ENCODE data around the gene SLC35A5.
"Not testable (repeated sequence)": the region's sequence is repeated elsewhere in the genome, so short reads cannot be mapped to it uniquely, and the experiment has no call there.

SLC35A5 gene, protein sequence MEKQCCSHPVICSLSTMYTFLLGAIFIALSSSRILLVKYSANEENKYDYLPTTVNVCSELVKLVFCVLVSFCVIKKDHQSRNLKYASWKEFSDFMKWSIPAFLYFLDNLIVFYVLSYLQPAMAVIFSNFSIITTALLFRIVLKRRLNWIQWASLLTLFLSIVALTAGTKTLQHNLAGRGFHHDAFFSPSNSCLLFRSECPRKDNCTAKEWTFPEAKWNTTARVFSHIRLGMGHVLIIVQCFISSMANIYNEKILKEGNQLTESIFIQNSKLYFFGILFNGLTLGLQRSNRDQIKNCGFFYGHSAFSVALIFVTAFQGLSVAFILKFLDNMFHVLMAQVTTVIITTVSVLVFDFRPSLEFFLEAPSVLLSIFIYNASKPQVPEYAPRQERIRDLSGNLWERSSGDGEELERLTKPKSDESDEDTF

DNA sequence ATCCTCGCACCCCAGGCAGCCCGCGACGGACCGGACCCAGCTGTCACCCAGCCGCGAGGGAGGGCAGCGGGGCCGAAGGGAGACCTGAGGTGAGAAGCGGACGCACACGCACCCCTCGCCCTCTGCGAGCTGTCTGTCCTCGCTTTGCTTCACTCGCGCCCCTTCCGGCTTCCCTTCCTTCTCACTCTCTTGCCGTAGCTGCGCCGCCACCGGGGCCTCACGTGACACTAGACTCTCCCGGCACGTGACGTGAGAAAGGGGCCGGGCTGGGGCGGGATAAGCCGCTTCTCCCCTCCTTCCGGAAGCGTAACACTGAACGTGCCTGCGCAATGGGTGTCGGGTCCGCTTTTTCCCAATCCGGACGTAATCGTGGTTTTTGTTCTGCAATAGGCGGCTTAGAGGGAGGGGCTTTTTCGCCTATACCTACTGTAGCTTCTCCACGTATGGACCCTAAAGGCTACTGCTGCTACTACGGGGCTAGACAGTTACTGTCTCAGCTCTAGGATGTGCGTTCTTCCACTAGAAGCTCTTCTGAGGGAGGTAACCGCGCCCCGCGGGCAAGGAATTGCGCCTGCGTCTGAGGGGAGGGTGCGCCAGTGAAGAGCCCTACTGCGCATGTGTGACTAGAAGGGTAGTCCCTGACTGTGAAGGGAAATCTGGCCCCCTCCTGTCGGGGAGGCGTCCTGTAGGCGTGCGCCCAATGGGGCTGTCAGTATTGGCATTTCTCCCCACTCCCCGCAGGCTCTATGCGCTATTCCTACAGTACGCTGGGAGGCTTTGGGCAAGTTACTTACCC is at the start of gene SLC35A5, which contains the start of gene ATG3:
Gene SLC35A5, plus strand, starts transcription at position 312 of the 796 bp plus-strand sequence. CDS start 1,359 bp downstream, outside the sequence.
Gene ATG3, minus strand, starts transcription at position 229 of the 796 bp plus-strand sequence. CDS start 434 bp downstream, outside the sequence.
- DNase-seq (ENCODE audit: low read depth), result peak; percentile 99

DNA sequence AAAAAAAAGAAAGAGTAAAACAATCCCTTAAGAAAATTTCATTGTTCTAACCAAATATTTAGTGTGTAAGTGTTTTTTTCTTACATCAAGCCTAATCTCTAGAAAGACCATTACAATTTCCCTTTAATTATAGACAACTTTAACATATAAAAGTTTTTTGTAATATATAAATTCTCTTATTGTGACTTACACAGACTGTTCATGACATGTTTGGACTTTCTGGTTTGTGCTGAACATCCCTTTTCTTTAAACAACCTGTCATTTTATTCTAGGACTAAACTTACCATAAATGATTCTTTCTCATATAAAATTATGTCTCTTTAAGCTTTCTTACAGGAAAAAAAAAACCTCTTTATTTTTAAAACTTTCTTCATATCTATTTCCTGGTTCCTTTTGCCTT is 49.5 kb upstream of the SLC35A5 start:
- peak; percentile 14 for DNase-seq (ENCODE audit: low read depth)

DNA sequence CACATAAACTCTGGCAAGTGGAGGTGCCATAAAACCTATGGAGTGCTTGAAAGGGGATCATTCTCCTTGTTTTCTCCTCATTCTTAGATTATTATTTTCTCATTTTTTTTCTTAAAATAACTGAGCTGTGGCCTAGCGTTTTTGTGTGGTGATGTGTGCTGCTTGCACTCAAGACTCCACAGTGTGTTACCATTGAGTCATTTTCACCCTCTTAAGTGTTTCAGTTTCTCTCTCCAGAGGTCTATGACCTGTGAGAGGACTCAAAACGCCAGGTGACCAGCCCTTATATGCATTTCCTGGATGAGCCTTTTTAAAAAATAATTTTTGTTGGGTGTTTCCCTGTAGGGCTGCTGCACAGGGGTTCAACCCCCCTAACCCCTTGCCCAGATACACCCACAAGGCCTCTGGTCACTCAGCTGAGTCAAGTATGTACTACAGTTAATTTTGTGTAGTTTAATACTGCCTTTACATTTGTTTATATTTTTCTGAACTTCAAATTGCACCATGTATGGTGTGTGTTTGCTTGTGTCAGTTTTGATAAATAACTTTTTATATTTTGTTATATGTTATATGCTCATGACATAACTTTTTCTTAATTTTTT is 47.2 kb upstream of the SLC35A5 start:
- no peak for DNase-seq (ENCODE audit: low read depth)

- DNase-seq (ENCODE audit: low read depth), result not testable (repeated sequence)
Observed at GRCh38 chr3:112518970-112519369, 42.9 kb upstream of the SLC35A5 start.

- DNase-seq (ENCODE audit: low read depth), result peak; percentile 80
Observed at GRCh38 chr3:112519424-112520001, 42.3 kb upstream of the SLC35A5 start.

GRCh38 chr3:112524127-112524526 is 37.7 kb upstream of the SLC35A5 start:
- DNase-seq (ENCODE audit: low read depth), result not testable (repeated sequence)

- DNase-seq (ENCODE audit: low read depth), result no peak
Observed at GRCh38 chr3:112530573-112530972, 31.3 kb upstream of the SLC35A5 start.

- DNase-seq (ENCODE audit: low read depth), result peak; percentile 64
Observed at GRCh38 chr3:112531358-112531781, 30.5 kb upstream of the SLC35A5 start.

- DNase-seq (ENCODE audit: low read depth), result no peak
Observed at GRCh38 chr3:112539825-112540650, 21.8 kb upstream of the SLC35A5 start.

- peak; percentile 63 for DNase-seq (ENCODE audit: low read depth)
Observed at GRCh38 chr3:112546216-112546759, 15.6 kb upstream of the SLC35A5 start.

DNA sequence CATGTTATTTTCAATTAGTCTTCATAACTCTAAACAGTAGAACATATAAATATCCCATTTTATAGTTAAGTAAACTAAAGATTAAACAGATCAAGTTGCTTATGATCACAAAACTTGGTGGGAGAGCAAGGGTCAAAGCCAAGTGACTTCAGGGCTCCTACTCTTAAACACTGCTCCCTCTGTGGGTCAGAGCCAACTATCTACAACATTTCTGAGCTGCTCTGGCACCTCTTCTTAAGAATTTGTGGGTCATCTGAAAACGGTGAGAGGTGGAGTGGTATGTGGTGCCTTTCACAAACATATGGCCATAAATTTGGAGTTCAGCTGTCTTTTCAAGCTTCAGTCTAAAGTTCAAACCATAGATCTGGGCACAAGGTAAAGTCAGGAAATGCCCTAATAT is 11.0 kb upstream of the SLC35A5 start:
- no peak for DNase-seq (ENCODE audit: low read depth)

DNA sequence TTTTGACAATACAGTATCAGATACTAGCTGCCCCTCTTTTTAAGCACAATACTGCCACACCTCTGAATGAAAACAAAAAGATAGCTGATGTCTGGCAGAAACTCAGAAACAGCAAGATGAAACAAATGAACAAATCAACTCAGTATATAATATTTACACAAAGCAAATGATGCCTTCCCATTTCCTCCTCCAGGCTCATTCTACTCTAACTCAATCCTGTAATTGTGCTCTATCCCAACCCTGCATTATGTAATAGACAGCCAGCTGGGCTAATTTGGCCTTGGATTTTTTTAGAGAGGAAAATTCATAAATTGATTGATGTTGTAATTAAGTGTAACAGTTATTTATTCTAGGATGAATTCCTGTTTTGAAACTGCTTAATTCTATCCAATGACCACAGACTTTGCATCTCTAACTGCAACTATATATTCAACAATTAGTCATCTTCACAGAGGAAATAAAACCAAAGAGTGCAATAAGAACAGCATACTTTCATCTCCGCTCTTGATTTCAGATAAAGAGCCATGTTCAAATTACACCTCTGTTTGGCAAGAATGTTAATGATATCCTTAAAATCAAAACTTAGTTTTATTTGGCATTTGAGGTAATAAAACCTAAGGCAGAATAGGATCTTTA is 6.2 kb upstream of the SLC35A5 start:
- DNase-seq (ENCODE audit: low read depth), result peak; percentile 26

GRCh38 chr3:112557976-112558375 is 3.9 kb upstream of the SLC35A5 start:
- no peak for DNase-seq (ENCODE audit: low read depth)

GRCh38 chr3:112560307-112560706 is 1.5 kb upstream of the SLC35A5 start:
- no peak for DNase-seq (ENCODE audit: low read depth)

- peak; percentile 90 for DNase-seq (ENCODE audit: low read depth)
Observed at GRCh38 chr3:112560721-112561483, 943 bp upstream of the SLC35A5 start.

DNA sequence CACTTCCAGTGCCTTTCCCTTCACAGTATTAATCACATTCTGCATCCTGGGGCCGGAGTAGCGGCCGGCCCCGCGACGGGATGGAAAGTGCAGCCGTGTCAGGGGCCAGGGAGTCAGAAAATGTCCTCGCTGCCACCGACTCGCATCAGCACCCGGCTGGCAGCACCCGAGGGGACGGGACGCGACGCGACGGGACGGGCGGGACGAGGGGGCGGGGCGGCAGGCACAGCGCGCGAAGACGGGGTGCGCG is 436 bp upstream of the SLC35A5 start:
- DNase-seq (ENCODE audit: low read depth), result no peak

DNA sequence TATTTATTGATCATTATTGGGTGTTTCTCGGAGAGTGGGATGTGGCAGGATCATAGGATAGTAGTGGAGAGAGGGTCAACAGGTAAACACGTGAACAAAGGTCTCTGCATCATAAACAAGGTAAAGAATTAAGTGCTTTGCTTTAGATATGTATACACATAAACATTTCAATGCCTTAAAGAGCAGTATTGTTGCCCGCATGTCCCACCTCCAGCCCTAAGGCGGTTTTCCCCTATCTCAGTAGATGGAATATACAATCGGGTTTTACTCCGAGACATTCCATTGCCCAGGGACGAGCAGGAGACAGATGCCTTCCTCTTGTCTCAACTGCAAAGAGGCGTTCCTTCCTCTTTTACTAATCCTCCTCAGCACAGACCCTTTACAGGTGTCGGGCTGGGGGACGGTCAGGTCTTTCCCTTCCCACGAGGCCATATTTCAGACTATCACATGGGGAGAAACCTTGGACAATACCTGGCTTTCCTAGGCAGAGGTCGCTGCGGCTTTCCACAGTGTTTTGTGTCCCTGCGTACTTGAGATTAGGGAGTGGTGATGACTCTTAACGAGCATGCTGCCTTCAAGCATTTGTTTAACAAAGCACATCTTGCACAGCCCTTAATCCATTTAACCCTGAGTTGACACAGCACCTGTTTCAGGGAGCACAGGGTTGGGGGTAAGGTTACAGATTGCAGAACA is 2.5 kb downstream of the SLC35A5 start:
- DNase-seq (ENCODE audit: low read depth), result not testable (repeated sequence)

DNA sequence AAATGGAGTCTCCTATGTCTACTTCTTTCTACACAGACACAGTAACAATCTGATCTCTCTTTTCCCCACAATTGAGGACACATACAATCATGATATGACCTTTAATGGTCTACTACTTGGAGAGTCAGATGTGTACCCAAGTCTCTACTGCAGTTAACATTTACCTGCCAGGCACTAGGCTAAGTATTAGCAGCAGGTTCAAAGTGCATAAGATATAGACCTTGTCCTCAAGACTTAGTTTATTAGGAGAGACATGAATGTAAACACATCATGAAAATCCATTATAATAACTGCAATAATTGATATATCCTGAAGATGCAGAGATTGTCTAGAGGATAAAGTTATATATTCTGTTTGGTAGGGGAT is 3.1 kb downstream of the SLC35A5 start:
- DNase-seq (ENCODE audit: low read depth), result no peak

DNA sequence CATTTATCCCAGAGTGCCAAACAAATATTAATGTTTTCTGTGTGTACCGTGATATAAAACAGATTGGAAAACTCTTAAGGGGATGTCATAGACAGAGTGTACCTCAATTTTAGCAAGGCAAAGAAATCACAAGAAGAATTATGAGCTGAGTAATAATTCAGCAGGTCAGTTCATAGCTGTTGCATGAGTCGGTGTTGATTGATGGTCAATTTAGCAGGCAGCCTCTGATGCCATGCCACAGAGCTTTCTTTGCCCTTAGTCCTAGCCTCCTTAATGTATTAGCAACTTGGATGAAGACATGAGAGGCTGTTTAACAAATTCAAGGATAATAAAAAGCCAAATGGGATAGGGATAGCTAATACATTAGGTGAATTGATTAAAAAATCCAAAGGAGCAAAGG is 6.8 kb downstream of the SLC35A5 start:
- peak; percentile 42 for DNase-seq (ENCODE audit: low read depth)

Data from ELR (cell line).